ENCODE data around the gene NABP2.
"Not testable (repeated sequence)": the region's sequence is repeated elsewhere in the genome, so short reads cannot be mapped to it uniquely, and the experiment has no call there.

NABP2 gene

DNA sequence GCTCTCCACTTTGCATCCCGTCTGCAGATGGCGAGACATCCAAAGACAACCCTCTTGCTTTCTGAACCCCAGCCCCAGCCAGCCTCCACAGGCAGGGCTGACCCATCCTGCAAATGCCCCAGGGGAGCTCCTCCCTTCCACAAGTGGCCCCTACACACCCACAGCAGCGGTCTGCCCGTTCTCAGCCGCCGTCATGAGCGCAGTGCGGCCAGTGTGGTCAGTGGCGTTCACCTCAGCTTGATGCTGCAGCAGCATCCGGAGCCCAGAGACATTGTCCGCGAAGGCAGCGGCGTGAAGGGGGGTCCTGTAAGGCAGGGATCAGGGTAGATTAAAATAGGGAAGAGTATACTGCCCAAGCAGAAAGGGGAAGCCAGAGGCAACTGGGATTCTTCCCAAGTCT, 20.4 kb downstream of the NABP2 start:
- no peak for DNase-seq (ENCODE audit: low read depth, low spot score)

DNA sequence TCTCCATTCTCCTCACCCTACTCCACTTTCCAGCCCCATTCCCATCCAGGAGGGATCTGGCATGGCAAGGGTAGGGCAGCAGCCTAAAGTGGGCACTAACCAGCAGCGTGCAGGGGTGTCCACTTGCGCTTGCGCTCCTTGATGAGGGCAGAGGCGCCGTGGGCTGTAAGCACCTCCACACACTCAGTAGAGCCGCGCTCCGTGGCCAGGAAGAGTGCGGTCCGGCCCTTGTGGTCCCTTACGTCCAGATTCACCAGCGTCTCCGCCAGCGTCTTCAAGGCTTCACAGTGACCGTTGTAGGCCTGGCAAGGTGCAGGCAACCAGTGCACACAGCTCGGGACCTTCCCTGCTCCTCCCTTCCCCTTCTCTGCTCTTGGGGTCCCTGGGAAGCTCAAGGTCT, 23.8 kb downstream of the NABP2 start:
- no peak for DNase-seq (ENCODE audit: low read depth, low spot score)

DNA sequence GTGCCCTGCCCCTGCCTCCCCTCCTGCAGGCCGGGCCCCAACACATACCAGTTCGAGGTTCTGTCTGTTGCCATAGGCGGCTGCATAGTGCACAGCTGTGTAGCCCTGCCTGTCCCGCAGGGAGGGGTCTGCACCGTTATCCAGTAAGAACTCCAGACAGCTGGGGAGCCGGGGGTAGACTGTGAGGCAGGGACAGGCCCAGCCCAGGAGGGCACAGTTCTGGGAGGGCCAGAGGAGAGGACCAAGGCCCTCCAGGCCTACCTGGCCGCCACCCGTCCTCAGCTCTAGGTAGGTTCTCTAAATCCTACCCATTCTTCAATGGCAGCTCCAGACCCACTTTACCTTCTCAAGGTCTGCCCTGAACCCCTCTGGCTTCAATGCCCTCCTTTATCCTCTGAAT, 24.6 kb downstream of the NABP2 start:
- no peak for DNase-seq (ENCODE audit: low read depth, low spot score)

DNA sequence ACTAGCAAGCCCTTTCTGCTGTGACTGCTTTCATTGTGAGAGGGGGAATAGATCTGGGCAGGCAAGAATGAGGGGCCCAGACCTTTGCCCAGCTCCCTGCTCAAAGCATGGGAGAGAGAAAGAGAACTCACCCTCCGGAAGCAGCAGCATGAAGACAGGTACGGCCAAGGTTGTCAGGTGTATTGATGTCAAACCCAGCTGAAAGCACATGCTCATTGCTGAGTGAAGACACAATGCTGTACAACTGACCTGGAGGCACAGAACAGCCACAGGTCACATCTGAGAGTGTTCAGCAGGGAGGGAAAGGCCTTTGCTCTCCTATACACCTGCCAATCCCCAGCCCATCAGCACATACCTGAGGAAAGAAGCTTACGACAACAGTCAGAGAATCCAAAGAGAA, 28.5 kb downstream of the NABP2 start:
- DNase-seq (ENCODE audit: low read depth, low spot score) = no peak

DNA sequence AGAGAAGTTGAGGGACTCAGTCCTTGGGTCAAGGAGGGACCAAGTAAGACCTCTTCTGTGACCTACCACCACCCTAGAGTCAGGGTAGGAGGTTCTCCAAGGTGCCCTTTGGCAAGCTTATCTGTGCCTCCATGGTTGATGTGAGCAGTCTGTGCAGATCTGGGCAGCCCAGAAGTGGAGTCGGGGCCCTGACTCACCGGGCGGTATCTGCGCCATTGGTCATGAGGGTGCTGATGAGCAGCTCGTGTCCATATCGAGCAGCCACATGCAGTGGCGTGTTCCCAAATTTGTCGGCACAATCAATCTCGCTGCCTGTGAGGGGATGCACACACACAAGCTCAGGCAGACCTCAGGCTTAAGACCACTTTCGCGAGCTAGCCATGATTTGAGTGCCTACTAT, 28.9 kb downstream of the NABP2 start:
- DNase-seq (ENCODE audit: low read depth, low spot score) = no peak

DNA sequence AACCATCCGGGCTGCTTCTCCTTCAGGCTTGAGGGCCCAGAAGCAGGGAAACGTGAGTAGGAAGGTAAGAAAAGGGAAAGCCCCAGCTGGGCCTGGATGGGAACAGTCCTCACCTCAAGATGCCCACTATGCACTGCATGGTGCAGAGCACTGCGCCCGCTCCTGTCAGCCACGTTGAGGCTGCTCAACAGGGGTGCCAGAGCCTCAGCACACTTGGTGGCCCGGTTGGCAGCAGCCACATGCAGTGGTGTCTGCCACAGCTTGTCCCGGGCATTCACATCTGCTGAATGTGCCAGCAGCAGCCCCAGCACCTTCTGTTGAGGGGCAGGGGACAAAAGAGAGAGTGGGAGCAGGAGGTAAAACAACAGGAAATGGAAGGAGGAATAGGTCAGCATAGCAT, 31.5 kb downstream of the NABP2 start:
- no peak for DNase-seq (ENCODE audit: low read depth, low spot score)

DNA sequence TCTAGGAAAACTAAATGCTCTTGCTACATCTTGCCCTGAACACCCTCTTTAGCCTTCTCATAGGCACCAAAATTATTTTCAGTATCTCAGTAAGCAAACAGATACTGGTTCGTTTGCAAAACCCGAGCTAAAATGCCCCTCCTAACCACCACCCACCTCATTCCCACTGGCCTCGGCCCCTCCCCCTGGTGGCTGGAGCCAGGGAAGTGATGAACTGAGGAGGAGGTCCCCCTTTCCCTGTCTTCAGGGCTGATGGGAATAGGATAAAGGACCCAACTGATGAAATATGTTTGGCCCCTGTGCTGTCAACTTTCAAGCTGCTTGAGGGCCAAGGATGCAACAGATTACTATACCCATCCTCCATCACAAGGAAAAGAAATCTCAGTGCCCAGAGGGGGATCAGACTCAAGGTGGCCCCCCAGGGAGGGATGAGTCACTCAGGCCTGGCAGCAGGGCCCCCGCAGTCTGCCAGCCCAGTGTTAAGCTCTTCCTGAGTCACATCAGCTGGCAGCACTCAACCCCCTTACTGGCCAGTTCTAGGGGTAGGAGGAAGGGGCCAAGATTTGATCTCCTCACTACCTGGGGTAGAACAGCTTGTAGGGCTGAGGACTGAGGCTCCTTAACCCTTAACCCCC, 32.3 kb downstream of the NABP2 start:
- DNase-seq (ENCODE audit: low read depth, low spot score) = no peak

DNA sequence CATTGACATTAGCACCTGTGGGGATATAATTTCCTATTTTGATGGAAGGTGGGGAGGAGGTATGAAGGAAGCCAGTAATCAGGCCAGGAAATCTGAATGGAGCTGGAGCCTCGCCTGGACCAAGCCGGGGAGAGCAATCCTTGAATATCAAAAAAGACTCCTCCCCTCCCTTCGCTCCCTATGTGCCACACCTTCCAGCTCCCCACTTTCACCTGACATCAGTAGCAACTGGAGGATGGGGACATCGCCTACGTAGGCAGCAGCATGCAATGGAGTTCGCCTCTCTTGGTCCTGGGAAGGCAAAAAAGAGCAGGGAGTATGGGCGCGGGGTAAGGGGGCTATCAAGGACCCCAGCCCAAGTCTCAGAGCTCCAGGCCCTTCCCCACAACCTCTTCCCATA, 32.9 kb downstream of the NABP2 start:
- no peak for DNase-seq (ENCODE audit: low read depth, low spot score)

DNA sequence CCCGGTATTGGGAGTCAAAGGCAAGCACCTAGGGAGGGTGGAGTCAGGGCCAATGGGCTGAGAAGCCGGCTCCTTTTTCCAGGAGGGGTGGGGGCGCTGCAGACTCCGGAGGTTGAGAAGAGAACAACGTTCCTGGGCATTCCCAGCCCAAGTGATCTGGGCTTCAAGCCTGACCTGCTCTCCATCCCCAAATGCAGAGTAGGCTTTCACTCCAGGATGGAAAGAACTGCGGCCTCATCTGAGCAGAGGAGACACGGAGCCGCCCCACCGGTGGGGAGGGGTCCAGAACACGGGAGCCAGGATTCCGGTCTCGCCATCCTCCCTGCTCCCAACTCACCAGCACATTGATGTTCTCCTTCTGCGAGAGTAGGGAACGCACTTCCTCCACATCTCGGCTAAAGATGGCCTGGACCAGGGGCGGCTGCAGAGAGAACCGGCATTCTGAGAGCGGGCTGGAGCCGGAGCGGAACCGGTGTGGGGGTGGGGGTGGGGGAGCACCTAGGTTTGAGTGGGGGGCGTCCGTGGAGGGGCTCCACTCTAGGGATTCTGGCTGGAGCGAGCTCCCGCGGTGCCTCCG, 33.4 kb downstream of the NABP2 start:
- peak; percentile 77 for DNase-seq (ENCODE audit: low read depth, low spot score)

DNA sequence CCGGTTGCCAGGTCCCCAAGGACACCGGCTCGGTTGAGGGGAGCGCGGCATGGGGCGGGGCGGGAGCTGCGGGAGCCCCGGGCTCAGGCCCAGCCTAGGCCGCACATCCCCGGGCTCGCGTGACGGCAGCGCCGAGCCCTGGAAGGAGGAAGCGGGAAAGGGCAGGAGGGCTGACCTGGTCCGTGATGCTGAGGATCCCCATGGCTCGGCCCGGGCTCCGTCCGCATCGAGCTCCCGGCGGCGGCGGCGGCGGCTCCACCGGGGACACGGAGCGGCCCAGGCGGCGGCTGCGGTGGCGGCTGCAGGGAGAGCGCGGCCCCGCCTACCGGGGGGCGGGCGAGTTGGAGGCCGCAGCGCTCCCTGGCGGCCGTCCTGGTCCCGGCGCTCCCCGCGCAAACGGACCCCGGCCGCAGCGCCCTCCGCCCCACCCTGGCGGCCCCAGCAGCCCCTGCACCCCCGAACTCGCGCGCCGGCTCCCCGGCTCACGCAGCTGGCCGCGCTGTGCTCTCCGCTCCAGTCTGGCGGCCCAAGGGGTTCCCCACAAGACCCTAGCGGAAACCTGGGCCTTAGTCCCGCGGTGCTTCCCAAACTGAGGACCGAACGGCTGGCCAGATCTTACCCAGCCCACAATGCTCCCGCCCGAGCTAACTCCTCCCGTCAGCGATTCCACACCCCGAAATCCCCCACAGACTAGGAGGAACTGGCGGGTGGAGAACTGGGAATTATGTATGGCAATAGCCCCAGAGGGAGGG, 34.1 kb downstream of the NABP2 start, which contains the start of gene ANKRD52:
Gene ANKRD52, minus strand, starts transcription at position 317 of the 752 bp plus-strand sequence. Its CDS starts 115 bp downstream, at position 202.
- peak; percentile 77 for DNase-seq (ENCODE audit: low read depth, low spot score)

DNA sequence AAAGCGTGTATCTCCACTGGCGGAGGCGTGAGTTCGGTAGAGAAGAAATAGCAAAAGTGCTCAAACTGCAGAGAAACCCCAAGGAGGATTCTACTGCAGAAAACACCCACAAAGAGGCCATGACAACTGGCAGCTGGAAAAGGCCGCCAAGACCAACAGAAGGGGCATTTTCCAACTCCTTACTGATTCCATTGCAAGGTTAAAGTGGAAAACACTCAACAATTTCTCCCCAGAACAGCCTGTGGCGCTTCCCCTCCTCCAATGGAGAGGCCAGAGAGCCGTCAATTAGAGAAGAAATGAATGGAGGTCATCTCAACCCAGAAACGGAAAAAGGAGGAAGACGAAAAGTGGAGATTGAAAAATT, 34.7 kb downstream of the NABP2 start:
- no peak for DNase-seq (ENCODE audit: low read depth, low spot score)

DNA sequence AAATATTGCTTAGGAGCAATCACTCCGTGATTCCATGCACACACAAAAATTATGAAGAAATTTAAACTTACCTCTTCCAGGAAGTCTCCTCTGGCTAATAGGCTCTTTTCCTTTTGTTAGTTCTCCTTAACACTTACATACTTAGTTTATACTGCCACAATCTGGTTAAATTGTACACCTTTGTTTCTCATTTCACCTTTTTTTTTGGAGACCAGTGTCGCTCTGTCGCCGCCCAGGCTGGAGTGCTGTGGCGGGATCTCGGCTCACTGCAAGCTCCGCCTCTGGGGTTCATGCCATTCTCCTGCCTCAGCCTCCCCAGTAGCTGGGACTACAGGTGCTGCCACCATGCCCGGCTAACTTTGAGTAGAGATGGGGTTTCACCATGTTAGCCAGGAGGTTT, 36.2 kb downstream of the NABP2 start:
- no peak for DNase-seq (ENCODE audit: low read depth, low spot score)

DNA sequence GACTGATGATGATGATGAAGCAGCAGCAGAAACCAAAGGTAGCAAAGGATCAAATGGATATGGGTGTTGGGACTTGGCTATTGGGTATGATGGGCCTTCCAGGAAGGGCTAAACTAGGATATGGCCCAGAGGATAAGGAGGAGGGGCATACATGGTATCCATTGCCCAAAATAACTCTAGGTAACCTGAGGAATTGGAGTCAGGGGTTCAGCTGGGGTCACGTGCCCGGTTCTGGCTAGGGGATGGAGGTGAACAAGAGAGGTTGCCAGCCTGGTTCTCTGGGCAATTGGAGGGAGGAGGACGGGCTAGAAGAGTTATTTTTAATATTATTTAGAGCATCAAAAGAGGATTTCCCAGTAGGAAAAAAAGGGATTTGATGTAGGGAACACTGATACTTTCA, 36.8 kb downstream of the NABP2 start:
- no peak for DNase-seq (ENCODE audit: low read depth, low spot score)

DNA sequence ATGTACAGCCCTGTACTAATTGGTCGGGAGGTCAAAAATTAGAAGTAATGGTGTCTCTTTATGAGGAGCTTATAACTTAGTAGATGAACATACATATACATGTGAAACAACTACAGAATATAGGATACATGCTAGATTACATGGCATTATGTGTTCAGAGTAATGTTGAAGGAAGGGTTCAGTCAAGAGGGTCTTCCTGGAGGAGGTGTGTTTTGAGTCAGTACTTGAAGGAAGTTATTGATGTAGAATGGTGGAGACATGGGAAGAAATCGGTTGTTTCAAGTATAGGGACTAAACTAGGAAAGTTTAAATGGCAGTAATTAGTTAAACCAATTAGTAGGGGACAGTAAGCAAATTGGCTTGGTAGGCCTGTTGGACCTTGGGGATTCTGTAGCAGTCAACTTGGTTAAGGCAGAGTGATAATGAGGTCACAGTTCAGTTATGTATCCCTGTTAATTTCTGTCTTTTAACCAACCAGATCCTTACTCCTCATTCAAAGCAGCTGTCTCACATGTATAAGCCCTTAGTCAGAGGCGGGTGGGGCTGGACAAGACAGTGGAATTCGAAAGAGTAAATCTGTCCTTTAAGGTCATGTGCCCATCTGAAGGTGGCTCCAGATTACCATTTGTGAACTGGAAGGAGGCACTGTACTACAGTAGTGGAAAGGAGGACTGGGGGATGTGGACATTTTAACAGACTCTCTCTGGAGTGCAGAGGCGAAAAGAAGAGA, 37.5 kb downstream of the NABP2 start:
- DNase-seq (ENCODE audit: low read depth, low spot score) = peak; percentile 46

DNA sequence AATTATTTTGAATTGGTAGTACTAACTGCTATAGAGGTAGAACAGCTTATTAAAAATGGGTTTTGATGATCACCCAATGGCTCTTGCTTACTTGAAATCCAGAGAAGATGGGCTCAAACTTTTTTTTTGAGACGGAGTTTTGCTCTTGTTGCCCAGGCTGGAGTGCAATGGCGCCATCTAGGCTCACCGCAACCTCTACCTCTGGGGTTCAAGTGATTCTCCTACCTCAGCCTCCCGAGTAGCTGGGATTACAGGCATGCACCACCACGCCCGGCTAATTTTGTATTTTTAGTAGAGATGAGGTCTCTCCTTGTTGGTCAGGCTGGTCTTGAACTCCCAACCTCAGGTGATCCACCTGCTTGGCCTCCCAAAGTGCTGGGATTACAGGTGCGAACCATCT, 38.8 kb downstream of the NABP2 start:
- DNase-seq (ENCODE audit: low read depth, low spot score) = not testable (repeated sequence)

DNA sequence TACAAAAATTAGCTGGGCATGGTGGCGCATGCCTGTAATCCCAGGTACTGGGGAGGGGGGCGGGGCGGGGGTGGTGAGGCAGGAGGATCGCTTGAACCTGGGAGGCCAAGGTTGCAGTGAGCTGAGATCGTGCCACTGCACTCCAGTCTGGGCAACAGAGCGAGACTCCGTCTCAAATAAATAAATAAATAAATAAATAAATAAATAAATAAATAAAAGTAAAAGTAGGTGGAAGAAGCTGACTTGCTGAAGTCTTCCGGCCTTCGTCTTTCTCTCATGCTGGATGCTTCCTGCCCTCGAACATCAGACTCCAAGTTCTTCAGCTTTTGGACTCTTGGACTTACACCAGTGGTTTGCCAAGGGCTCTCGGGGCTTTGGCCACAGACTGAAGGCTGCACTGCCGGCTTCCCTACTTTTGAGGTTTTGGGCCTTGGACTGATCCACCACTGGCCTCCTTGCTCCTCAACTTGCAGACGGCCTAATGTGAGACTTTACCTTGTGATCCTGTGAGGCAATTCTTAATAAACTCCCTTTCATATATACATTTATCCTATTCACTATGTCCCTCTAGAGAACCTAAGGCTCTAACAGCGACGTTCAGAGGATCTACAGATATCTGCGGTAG, 42.0 kb downstream of the NABP2 start:
- DNase-seq (ENCODE audit: low read depth, low spot score) = not testable (repeated sequence)

DNA sequence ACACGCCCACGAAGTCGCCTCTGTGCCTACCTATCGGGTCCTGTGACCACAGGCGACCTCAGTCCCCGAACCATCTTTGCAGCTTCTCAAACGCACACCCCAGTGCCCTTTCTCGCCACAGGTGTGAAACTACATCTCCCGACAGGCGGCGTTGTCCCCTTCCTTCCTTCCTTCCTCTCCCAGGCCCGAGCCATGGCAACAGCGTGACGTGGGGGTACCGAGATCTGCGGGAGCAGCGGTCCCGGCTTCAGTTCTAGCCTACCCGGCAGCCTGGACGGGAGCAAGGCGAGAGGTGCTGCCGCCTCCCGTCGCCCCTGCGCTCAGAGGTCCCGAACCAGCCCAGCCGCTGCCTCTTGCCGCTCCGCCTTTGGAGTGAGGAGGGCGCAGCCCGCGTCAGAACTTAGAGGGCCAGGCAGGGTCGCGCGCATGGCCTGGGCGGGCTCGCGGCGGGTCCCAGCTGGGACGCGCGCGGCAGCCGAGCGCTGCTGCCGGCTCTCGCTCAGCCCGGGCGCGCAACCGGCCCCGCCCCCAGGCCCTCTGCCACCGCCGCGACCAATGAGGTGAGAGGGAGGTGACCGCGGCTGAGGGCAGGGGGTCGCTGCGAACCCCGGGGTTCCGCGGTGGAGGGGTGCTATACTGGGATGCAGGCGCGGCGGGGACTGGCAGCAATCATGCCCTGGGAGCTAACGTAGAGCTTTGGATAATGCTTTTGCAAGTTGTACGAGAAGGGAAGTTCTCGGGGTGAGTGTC, 42.7 kb downstream of the NABP2 start, which contains the start of gene COQ10A:
Gene COQ10A, plus strand, starts transcription at position 250 of the 750 bp plus-strand sequence. Its CDS starts 177 bp downstream, at position 427.
- DNase-seq (ENCODE audit: low read depth, low spot score) = peak; percentile 95

DNA sequence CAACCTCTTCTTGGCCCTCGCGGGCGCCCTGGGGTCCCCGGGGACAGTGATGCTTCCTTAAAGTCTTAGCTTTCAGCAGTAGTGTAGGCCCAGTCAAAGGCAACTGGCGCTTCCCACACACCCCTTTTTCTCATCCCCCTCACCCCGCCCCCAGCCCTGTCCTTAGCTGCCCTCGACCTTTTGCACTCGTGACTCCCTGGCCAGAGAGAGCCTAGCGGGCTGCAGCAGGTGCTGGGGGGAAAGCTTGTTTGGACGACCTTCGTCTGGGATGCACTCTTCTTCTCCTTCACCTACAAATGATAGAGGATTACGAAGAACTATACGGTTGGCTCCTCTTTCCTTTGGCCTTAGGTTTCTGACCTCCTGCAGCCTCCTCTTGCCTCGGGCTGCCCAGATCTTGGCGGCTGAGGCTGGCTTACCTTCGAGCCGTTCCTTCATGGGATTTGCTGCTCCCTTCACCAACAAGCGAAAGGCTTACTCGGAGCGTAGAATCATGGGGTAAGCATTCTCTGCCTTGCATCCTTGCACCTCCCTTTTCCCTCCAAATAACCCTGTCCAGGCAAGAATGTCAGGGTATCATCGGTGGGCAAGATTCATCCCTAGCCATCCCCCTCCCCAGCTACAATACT, 43.4 kb downstream of the NABP2 start:
- DNase-seq (ENCODE audit: low read depth, low spot score) = peak; percentile 62

DNA sequence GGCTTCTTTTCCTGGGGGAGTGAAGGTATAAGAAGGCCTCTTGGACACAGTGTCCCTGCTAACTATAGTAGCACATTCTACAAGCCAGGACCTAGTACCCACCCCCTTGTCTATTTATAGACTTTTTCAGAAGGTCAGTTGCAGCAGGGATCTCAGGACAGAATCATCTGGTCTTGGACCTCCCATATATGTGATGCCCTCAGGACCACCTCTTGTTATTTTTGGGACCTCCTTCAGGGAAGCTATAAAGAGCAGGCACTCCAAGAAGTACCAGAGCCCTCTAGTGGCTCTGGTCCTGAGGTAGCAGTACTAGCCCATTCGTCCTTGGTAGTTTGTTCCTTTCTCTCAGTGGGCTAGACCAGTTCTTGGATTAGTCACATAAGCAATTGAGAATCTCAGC, 46.9 kb downstream of the NABP2 start:
- peak; percentile 36 for DNase-seq (ENCODE audit: low read depth, low spot score)

DNA sequence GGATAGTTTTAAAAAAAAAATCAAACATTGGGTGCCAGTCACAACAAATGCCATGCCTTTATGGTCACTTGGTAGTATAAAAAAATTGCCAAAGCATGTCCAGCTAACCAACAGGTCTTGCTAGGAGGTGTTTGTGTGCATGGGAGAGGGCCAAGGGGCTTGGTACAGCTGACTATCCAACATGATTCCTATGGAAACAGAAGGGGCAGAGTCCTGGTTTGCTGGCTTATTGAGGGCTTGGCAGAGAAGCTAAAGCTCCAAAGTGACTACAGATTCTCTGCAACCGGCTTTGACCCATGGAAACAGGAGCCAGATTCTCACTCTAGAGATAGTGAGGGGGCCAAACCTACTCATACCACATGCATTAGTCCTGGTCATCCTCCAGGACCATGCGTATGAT, 48.3 kb downstream of the NABP2 start:
- DNase-seq (ENCODE audit: low read depth, low spot score) = not testable (repeated sequence)

DNA sequence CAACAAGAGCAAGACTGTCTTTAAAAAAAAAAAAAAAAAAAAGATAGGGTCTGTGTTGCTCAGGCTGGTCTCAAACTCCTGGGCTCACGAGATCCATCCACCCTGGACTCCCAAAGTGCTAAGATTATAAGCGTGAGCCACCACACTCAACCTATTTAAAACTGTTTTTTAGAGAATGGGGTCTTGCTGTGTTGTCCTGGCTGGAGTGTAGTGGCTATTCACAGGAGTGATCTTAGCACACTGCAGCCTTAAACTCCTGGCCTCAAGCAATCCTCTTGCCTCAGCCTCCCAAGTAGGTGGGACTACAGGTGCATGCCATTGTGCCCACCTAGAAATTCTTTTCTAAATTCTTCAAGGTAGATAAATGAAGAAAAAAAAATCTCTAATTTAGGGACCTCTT, 50.2 kb downstream of the NABP2 start:
- DNase-seq (ENCODE audit: low read depth, low spot score) = no peak

All from ELF-1 (cell line).